ENCODE measurements around the gene AGFG2. TPM values are rescaled to one million over a fixed set of nuclear protein-coding genes. Genes with fewer than 3 reads are reported as not detected.

Gene AGFG2
- total RNA-seq, 1 donor from 2014 or later: 1.2 TPM

DNA sequence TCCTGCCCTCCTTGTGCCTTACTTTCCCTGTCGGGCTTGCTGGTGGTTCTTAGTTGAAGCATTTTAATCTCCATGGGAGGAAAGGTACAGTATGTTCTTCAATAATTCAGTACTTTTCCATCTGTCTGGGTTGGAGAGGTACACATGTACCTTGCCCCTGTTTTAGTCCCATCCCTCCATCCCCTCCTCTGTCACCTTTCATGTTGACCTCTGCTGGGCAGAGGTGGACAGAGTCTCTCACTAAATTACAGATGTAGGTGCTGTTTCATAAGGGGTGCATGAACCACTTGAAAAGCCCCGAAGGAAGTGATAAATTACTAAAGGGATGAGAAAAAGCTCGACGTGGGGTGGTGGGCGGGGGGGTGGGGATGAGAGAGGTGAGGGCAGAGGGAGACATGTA lies 5.4 kb downstream of the AGFG2 start:
- DNase-seq (ENCODE audit: low spot score): no peak
- Mint-ChIP-seq H3K9me3 (no peaks in the 10 kb centered on the region), H3K4me1 (peaks cover 66% of the 10 kb centered on the region), H3K27me3 (ENCODE audit: insufficient read depth, low read depth) (peaks cover 3% of the 10 kb centered on the region), H3K4me3 (no peak overlapping the region), H3K36me3 (no peaks in the 10 kb centered on the region), H3K27ac (no peak overlapping the region)
- H3K4me2 ChIP-seq: no peak overlapping the region
- H3K9ac ChIP-seq: no peak overlapping the region
- H3K4me1 ChIP-seq: peaks cover 26% of the 10 kb centered on the region
- no peaks in the 10 kb centered on the region for H3K9me3 ChIP-seq (ENCODE audit: low read depth)
- peaks cover 8% of the 10 kb centered on the region for H3F3A ChIP-seq (ENCODE audit: low read depth)
- TF ChIP-seq, protein P1, sequence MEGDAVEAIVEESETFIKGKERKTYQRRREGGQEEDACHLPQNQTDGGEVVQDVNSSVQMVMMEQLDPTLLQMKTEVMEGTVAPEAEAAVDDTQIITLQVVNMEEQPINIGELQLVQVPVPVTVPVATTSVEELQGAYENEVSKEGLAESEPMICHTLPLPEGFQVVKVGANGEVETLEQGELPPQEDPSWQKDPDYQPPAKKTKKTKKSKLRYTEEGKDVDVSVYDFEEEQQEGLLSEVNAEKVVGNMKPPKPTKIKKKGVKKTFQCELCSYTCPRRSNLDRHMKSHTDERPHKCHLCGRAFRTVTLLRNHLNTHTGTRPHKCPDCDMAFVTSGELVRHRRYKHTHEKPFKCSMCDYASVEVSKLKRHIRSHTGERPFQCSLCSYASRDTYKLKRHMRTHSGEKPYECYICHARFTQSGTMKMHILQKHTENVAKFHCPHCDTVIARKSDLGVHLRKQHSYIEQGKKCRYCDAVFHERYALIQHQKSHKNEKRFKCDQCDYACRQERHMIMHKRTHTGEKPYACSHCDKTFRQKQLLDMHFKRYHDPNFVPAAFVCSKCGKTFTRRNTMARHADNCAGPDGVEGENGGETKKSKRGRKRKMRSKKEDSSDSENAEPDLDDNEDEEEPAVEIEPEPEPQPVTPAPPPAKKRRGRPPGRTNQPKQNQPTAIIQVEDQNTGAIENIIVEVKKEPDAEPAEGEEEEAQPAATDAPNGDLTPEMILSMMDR (IDR thresholded peaks at IDR 0.05): no peak
- no peak for TF ChIP-seq EZH2phosphoT487 (IDR thresholded peaks at IDR 0.05)
- TF ChIP-seq EZH2 (IDR thresholded peaks at IDR 0.05): no peak
- H3K36me3 ChIP-seq: no peaks in the 10 kb centered on the region
- H3K27me3 ChIP-seq: peaks cover 10% of the 10 kb centered on the region
- no peak overlapping the region for H3K27ac ChIP-seq
- no peak overlapping the region for H2AFZ ChIP-seq (replicated peaks)
- peaks cover 24% of the 10 kb centered on the region for H4K20me1 ChIP-seq (ENCODE audit: low read depth)
- no peak overlapping the region for H3K4me3 ChIP-seq
- H3K79me2 ChIP-seq (ENCODE audit: low read depth): peaks cover 13% of the 10 kb centered on the region

DNA sequence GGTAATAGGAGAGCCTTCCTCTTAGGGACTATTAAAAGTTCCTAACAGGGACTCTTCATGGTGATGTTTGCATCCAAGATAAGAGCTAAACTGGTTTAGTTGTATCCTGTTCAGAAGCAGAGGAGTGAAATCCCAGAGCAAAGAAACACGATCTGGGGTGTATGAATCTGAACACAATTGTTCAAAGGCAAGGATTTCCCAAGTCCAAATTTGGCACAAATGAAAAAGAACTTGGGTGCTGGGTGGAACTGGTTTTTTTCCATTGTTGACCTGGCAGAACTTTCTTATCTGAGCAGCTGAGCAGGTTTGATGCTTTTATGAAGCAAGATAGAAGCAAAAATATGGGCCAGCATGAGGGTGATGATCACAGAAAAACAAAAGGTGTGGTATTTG lies 6.0 kb downstream of the AGFG2 start:
- Histone ChIP-seq H3K9ac (no peak overlapping the region), H4K20me1 (ENCODE audit: low read depth) (peaks cover 20% of the 10 kb centered on the region), H3K9me3 (ENCODE audit: low read depth) (no peaks in the 10 kb centered on the region), H3K27ac (no peak overlapping the region), H3K4me3 (no peak overlapping the region), H2AFZ (replicated peaks) (no peak overlapping the region), H3K36me3 (no peaks in the 10 kb centered on the region), H3K79me2 (ENCODE audit: low read depth) (peaks cover 12% of the 10 kb centered on the region), H3K4me2 (no peak overlapping the region), H3K4me1 (peaks cover 26% of the 10 kb centered on the region), H3K27me3 (peaks cover 7% of the 10 kb centered on the region), H3F3A (ENCODE audit: low read depth) (peaks cover 8% of the 10 kb centered on the region)
- no peaks in the 10 kb centered on the region for H3K9me3 Mint-ChIP-seq
- H3K4me1 Mint-ChIP-seq: peaks cover 62% of the 10 kb centered on the region
- H3K4me3 Mint-ChIP-seq: peak overlapping the region; percentile 11
- no peaks in the 10 kb centered on the region for H3K36me3 Mint-ChIP-seq
- TF ChIP-seq EZH2phosphoT487 (IDR thresholded peaks at IDR 0.05) (no peak), EZH2 (IDR thresholded peaks at IDR 0.05) (no peak)
- TF ChIP-seq, protein P1 (IDR thresholded peaks at IDR 0.05): no peak
- DNase-seq (ENCODE audit: low spot score): no peak
- peak overlapping the region; percentile 50 for H3K27ac Mint-ChIP-seq
- peaks cover 3% of the 10 kb centered on the region for H3K27me3 Mint-ChIP-seq (ENCODE audit: insufficient read depth, low read depth)

GRCh38 chr7:100545360-100546128 lies 6.5 kb downstream of the AGFG2 start:
- TF ChIP-seq, protein P1 (IDR thresholded peaks at IDR 0.05): no peak
- no peak for TF ChIP-seq EZH2phosphoT487 (IDR thresholded peaks at IDR 0.05)
- TF ChIP-seq EZH2 (IDR thresholded peaks at IDR 0.05): no peak
- Mint-ChIP-seq H3K27me3 (ENCODE audit: insufficient read depth, low read depth) (peaks cover 3% of the 10 kb centered on the region), H3K9me3 (no peaks in the 10 kb centered on the region), H3K4me1 (peaks cover 62% of the 10 kb centered on the region), H3K27ac (peak overlapping the region; percentile 50), H3K36me3 (peaks cover 4% of the 10 kb centered on the region), H3K4me3 (peak overlapping the region; percentile 11)
- H3K27me3 ChIP-seq: peaks cover under 1% of the 10 kb centered on the region
- no peak overlapping the region for H3K27ac ChIP-seq
- H3F3A ChIP-seq (ENCODE audit: low read depth): peaks cover 8% of the 10 kb centered on the region
- H3K9me3 ChIP-seq (ENCODE audit: low read depth): no peaks in the 10 kb centered on the region
- no peak overlapping the region for H3K9ac ChIP-seq
- H3K4me1 ChIP-seq: peaks cover 21% of the 10 kb centered on the region
- H4K20me1 ChIP-seq (ENCODE audit: low read depth): peaks cover 14% of the 10 kb centered on the region
- DNase-seq (ENCODE audit: low spot score): peak; percentile 27
- no peaks in the 10 kb centered on the region for H3K36me3 ChIP-seq
- no peak overlapping the region for H2AFZ ChIP-seq (replicated peaks)
- H3K4me3 ChIP-seq: no peak overlapping the region
- peaks cover 6% of the 10 kb centered on the region for H3K79me2 ChIP-seq (ENCODE audit: low read depth)
- H3K4me2 ChIP-seq: no peak overlapping the region

Data from neural progenitor cell (in vitro differentiated cells).